ENCODE measurements around the gene CALHM2. TPM values are rescaled to one million over a fixed set of nuclear protein-coding genes. Genes with fewer than 3 reads are reported as not detected.

The CALHM2 gene
- total and polyA plus RNA-seq, 4 donors = 1.6 to 5.0 (median 3.2) TPM

GRCh38 chr10:103500481-103500880 is 48.3 kb upstream of the CALHM2 start (continued):
- no peak for TF ChIP-seq ATF3 (IDR thresholded peaks at IDR 0.05)
- TF ChIP-seq ZBTB33 (IDR thresholded peaks at IDR 0.05) = no peak
- no peak for TF ChIP-seq RAD21 (IDR thresholded peaks at IDR 0.05)
- TF ChIP-seq TAF1 (conservative IDR thresholded peaks at IDR 0.05) = no peak
- TF ChIP-seq YY1 (IDR thresholded peaks at IDR 0.05) = no peak
- no peak for TF ChIP-seq JUND (IDR thresholded peaks at IDR 0.05)
- no peak for TF ChIP-seq RXRA (IDR thresholded peaks at IDR 0.05)
- TF ChIP-seq FOXA2 (IDR thresholded peaks at IDR 0.05) = no peak
- TF ChIP-seq HNF4G (IDR thresholded peaks at IDR 0.05) = no peak

- Histone ChIP-seq H3K9me3 (ENCODE audit: control insufficient read depth in 4 of 4, low read length in 3 of 4) (no peaks in the 10 kb centered on the region), H3K4me1 (ENCODE audit: control insufficient read depth in 4 of 4, insufficient read depth in 4 of 4, low read length in 3 of 4) (no peaks in the 10 kb centered on the region), H3K27ac (ENCODE audit: low read depth in 1 of 2, low read length in 2 of 2) (no peak overlapping the region), H3K27me3 (ENCODE audit: control insufficient read depth in 4 of 4, insufficient read depth in 4 of 4, low read length in 3 of 4) (peaks cover 0 to under 1% (median 0%) of the 10 kb centered on the region in 4 donors), H3K9ac (ENCODE audit: low read depth in 1 of 2, low read length in 2 of 2) (no peak overlapping the region), H3K36me3 (ENCODE audit: control insufficient read depth in 4 of 4, insufficient read depth in 3 of 4, low read depth in 1 of 4, low read length in 3 of 4) (no peaks in the 10 kb centered on the region), H3K4me3 (ENCODE audit: low read depth in 1 of 3, low read length in 3 of 3) (no peak overlapping the region)
- WGBS = 59% methylated on average over 7 of the region's 7 CpGs
- TF ChIP-seq CTCF (IDR thresholded peaks at IDR 0.05; ENCODE audit: low read depth, low read length, missing input control) (no peak), SP1 (IDR thresholded peaks at IDR 0.05) (no peak), RXRA (IDR thresholded peaks at IDR 0.05) (no peak), ATF3 (IDR thresholded peaks at IDR 0.05) (no peak), HNF4A (conservative IDR thresholded peaks at IDR 0.05) (no peak), ZBTB33 (IDR thresholded peaks at IDR 0.05) (no peak), HNF4G (IDR thresholded peaks at IDR 0.05) (no peak), REST (IDR thresholded peaks at IDR 0.05) (no peak), EGR1 (IDR thresholded peaks at IDR 0.05; ENCODE audit: low read depth in 2 of 2) (no peak), FOXA2 (IDR thresholded peaks at IDR 0.05) (no peak), RAD21 (IDR thresholded peaks at IDR 0.05) (no peak), TAF1 (conservative IDR thresholded peaks at IDR 0.05) (no peak), NR2F2 (IDR thresholded peaks at IDR 0.05) (no peak), MAX (IDR thresholded peaks at IDR 0.05) (no peak), GABPA (IDR thresholded peaks at IDR 0.05 in 1 of 2, conservative IDR thresholded peaks at IDR 0.05 in 1 of 2) (no peak), YY1 (IDR thresholded peaks at IDR 0.05) (no peak)
- no peak for DNase-seq (ENCODE audit: low spot score)
Measured at GRCh38 chr10:103499881-103500280, 47.7 kb upstream of the CALHM2 start.
